ENCODE results near the gene OR13J1.

- no peak for TF ChIP-seq CTCF (IDR thresholded peaks at IDR 0.05)
- no peak for TF ChIP-seq POLR2A (IDR thresholded peaks at IDR 0.05)
- no peak for TF ChIP-seq EP300 (IDR thresholded peaks at IDR 0.05)
Measured at GRCh38 chr9:35841645-35841900, 28.6 kb downstream of the OR13J1 start.
